SH-SY5Y (cell line): ENCODE results near the gene XPR1.

Experiments
- GATA2 ChIP-seq: IDR thresholded peaks from 2 replicates; pipeline ENCODE4 v1.6.1; 2011; ENCODE audit warnings: mild to moderate bottlenecking, low read depth, low read length
- GATA3 ChIP-seq: IDR thresholded peaks from 2 replicates; pipeline ENCODE4 v1.6.1; 2011; ENCODE audit warnings: low read depth, mild to moderate bottlenecking, low read length, moderate library complexity

DNA sequence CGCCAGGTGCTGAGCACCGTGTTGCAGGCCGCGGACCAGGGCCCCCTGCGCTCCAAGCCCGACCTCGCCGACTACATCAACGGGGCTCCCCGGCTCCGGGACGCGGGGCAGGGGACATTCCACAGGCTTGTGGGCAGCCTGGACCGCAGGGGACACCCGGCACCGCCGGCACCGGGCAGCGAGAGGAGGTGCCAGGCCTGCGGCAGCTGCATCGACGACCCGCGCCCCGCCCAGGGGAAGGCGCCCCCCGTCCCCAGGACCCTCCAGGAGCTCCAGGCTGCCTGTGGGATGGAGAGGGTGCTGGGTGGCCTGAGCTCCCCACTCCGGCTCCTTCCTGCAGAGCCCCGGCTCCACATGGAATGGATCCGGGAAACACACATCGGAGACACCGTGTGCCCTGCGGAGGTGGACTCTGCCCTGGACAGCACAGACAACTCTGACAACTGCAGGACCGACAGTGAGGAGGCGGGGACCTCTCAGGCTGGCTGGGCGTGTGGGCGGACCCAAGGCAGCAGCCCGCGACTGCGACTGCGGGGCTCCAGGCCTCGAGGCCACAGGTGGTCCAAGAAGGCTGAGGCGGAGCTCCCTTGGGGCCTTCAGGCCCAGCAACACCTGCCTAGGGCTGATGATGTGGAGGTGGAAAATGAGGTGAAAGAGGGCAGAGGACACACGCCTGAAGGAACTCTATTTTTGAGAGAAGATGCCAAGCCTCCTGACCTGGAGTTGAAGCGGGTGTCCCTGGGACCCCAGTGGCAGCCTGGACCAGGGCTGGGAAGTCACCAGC lies 303.7 kb downstream of the XPR1 start:
- TF ChIP-seq GATA2: no peak
- no peak for TF ChIP-seq GATA3
